IPS-NIHi11 (cell line): ENCODE measurements around the gene RPL6.

Experiments
- DNase-seq: peaks from one replicate; pipeline ENCODE4 v3.0.0; 2012; ENCODE audit warnings: mixed read lengths, low spot score

Gene RPL6

GRCh38 chr12:112380663-112381405 is 28.6 kb downstream of the RPL6 start:
- peak; percentile 11 for DNase-seq

GRCh38 chr12:112375105-112375504 is 34.3 kb downstream of the RPL6 start:
- DNase-seq: no peak

GRCh38 chr12:112374166-112374740 is 35.2 kb downstream of the RPL6 start:
- DNase-seq: no peak

- no peak for DNase-seq
Measured at GRCh38 chr12:112370868-112371510, 38.4 kb downstream of the RPL6 start.

GRCh38 chr12:112370199-112370598 is 39.2 kb downstream of the RPL6 start:
- no peak for DNase-seq

DNA sequence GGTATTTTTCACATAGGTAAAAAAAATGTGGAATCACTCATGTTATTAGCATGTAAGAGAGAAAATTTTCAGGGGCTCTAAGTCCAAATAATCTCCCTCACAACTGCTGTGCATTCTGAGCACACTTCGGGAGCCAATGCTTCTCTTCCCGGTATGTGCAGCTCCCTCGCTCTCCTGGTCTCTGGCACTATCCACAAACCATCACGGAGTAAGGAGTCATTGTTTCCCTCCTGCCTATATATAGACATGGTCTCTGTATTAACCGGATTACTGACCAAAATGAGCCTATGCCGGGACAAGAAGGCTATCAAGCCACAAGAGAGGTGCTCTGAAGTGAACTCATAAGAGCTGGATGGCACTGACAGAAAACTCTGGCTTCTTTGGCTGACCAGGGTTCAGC is 40.5 kb downstream of the RPL6 start:
- no peak for DNase-seq

DNA sequence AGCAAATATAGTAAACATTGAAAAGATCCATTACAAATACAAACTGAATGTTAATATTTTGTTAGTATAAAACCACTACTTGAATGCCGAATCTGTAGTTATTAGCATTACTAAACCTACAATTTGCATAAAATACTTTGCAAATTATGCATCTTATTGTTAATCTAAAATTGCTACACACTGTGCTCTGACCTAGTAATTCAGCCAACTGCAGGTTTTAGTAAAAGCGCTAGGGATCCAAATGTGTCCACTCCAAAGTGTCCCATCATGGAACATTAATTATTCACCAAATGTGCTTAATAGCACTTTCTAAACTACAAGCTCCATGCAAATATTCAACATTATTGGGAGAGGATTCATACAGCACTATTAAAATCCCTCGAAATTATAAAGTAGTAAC is 41.4 kb downstream of the RPL6 start:
- DNase-seq: no peak

- DNase-seq: no peak
Measured at GRCh38 chr12:112362310-112362709, 47.1 kb downstream of the RPL6 start.

DNA sequence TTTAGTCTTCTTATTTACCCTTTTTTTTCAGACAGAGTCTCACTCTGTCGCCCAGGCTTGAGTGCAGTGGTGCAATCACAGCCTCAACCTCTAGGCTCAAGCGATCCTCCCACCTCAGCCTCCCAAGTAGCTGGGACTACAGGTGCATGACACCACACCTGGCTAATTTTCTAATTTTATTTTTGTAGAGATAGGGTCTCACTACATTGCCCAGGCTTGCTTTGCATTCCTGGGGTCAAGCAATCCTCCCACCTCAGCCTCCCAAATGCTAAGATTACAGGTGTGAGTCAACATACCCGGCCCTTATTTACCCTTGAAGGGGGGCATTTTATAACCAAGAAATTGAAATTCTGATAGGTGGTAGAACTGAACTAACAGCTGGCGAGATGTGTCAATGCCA is 48.1 kb downstream of the RPL6 start:
- no peak for DNase-seq

- DNase-seq: no peak
Measured at GRCh38 chr12:112359290-112359689, 50.1 kb downstream of the RPL6 start.

GRCh38 chr12:112357214-112357613 is 52.2 kb downstream of the RPL6 start:
- DNase-seq: no peak
